H9 (cell line): ENCODE measurements around the gene PDPN. TPM values are rescaled to one million over a fixed set of nuclear protein-coding genes. Genes with fewer than 3 reads are reported as not detected.

Source experiments
- DNase-seq: peaks from one replicate; pipeline ENCODE4 v3.0.0-alpha.2; 2017
- H2AFZ ChIP-seq: one replicate; pipeline ENCODE4 v1.6.1; 2013; ENCODE audit warnings: mild to moderate bottlenecking, low read length, control low read depth, moderate library complexity
- H2AK5ac ChIP-seq: 2 replicates; pipeline ENCODE4 v1.6.1; 2013; ENCODE audit warnings: low read length, control low read depth, mixed read lengths; ENCODE audit not compliant: insufficient read length
- H2BK120ac ChIP-seq: one replicate; pipeline ENCODE4 v1.6.1; 2013; ENCODE audit warnings: low read depth, mild to moderate bottlenecking, low read length, control low read depth, inconsistent platforms; ENCODE audit not compliant: poor library complexity, severe bottlenecking
- H2BK12ac ChIP-seq: 2 replicates; pipeline ENCODE4 v1.6.1; 2013; ENCODE audit warnings: low read length, control low read depth, mixed read lengths, low read depth; ENCODE audit not compliant: insufficient read length
- H2BK15ac ChIP-seq: 2 replicates; pipeline ENCODE4 v1.6.1; 2013; ENCODE audit warnings: low read depth, low read length, control low read depth
- H2BK20ac ChIP-seq: one replicate; pipeline ENCODE4 v1.6.1; 2013; ENCODE audit warnings: low read depth, mild to moderate bottlenecking, low read length, control low read depth, inconsistent platforms; ENCODE audit not compliant: poor library complexity, severe bottlenecking
- H2BK5ac ChIP-seq: 2 replicates; pipeline ENCODE4 v1.6.1; 2013; ENCODE audit warnings: low read length, control low read depth, mixed read lengths; ENCODE audit not compliant: insufficient read length
- H3K14ac ChIP-seq: 2 replicates; pipeline ENCODE4 v1.6.1; 2013; ENCODE audit warnings: low read length, control low read depth; ENCODE audit not compliant: insufficient read depth
- H3K18ac ChIP-seq: 2 replicates; pipeline ENCODE4 v1.6.1; 2013; ENCODE audit warnings: low read depth, mild to moderate bottlenecking, mixed read lengths, low read length, control low read depth; ENCODE audit not compliant: insufficient read length
- H3K23ac ChIP-seq: 2 replicates; pipeline ENCODE4 v1.6.1; 2013; ENCODE audit warnings: low read length, control low read depth, mixed read lengths, low read depth; ENCODE audit not compliant: insufficient read length
- H3K23me2 ChIP-seq: 2 replicates; pipeline ENCODE4 v1.6.1; 2013; ENCODE audit warnings: low read depth, mild to moderate bottlenecking, mixed read lengths, low read length, control low read depth; ENCODE audit not compliant: insufficient read length, poor library complexity, severe bottlenecking
- H3K27ac ChIP-seq: 2 replicates; pipeline ENCODE4 v1.5.1; 2013; ENCODE audit warnings: low read length, control low read depth, mixed read lengths, low read depth; ENCODE audit not compliant: insufficient read length
- H3K27me3 ChIP-seq: 2 replicates; pipeline ENCODE4 v1.6.1; 2013; ENCODE audit warnings: low read length, control low read depth, inconsistent platforms; ENCODE audit not compliant: insufficient read depth
- H3K4ac ChIP-seq: 2 replicates; pipeline ENCODE4 v1.6.1; 2013; ENCODE audit warnings: low read depth, mild to moderate bottlenecking, control low read depth, inconsistent platforms, low read length, moderate library complexity
- H3K4me1 ChIP-seq: 2 replicates; pipeline ENCODE4 v1.6.1; 2013; ENCODE audit warnings: low read length, control low read depth, inconsistent platforms; ENCODE audit not compliant: insufficient read depth
- H3K4me2 ChIP-seq: 2 replicates; pipeline ENCODE4 v1.6.1; 2013; ENCODE audit warnings: low read length, control low read depth, mixed read lengths; ENCODE audit not compliant: insufficient read length, insufficient read depth
- H3K56ac ChIP-seq: 2 replicates; pipeline ENCODE4 v1.6.1; 2013; ENCODE audit warnings: low read depth, mild to moderate bottlenecking, mixed read lengths, low read length, control low read depth; ENCODE audit not compliant: insufficient read length
- H3K79me1 ChIP-seq: 2 replicates; pipeline ENCODE4 v1.6.1; 2013; ENCODE audit warnings: low read depth, mild to moderate bottlenecking, moderate library complexity, low read length, control low read depth, inconsistent platforms; ENCODE audit not compliant: insufficient read depth, poor library complexity, severe bottlenecking
- H3K79me2 ChIP-seq: 2 replicates; pipeline ENCODE4 v1.6.1; 2013; ENCODE audit warnings: low read length, control low read depth, inconsistent platforms; ENCODE audit not compliant: insufficient read depth
- H3K9ac ChIP-seq: 2 replicates; pipeline ENCODE4 v1.6.1; 2013; ENCODE audit warnings: low read length, control low read depth, mixed read lengths; ENCODE audit not compliant: insufficient read length; ENCODE audit errors: extremely low read depth
- H3K9me3 ChIP-seq: one replicate; pipeline ENCODE4 v1.6.1; 2013; ENCODE audit warnings: low read depth, low read length, inconsistent platforms; ENCODE audit not compliant: control insufficient read depth
- H3T11ph ChIP-seq: one replicate; pipeline ENCODE4 v1.6.1; 2013; ENCODE audit warnings: mild to moderate bottlenecking, low read length, control low read depth, inconsistent platforms
- H4K20me1 ChIP-seq: one replicate; pipeline ENCODE4 v1.6.1; 2013; ENCODE audit not compliant: control insufficient read depth, insufficient read length, insufficient read depth
- H4K5ac ChIP-seq: 2 replicates; pipeline ENCODE4 v1.6.1; 2013; ENCODE audit warnings: low read depth, mild to moderate bottlenecking, mixed read lengths, low read length, control low read depth; ENCODE audit not compliant: insufficient read length
- H4K8ac ChIP-seq: replicated peaks from 2 replicates; pipeline ENCODE4 v1.6.1; 2013; ENCODE audit warnings: low read length, control low read depth, mixed read lengths, low read depth; ENCODE audit not compliant: insufficient read length
- H4K91ac ChIP-seq: 2 replicates; pipeline ENCODE4 v1.6.1; 2013; ENCODE audit warnings: low read depth, mild to moderate bottlenecking, moderate library complexity, mixed read lengths, low read length, control low read depth; ENCODE audit not compliant: insufficient read length
- H3K27ac Mint-ChIP-seq, 3 experiments: 2 replicates in 2 of 3; 3 replicates in 1 of 3; pipeline ENCODE4 v1.8.0; 2020 to 2021; ENCODE audit warnings: mixed read lengths in 3 of 3, mild to moderate bottlenecking in 1 of 3, moderate library complexity in 1 of 3
- H3K27me3 Mint-ChIP-seq: 2 replicates; pipeline ENCODE4 v1.8.0; 2021; ENCODE audit warnings: low read depth, mild to moderate bottlenecking, moderate library complexity, mixed read lengths
- H3K36me3 Mint-ChIP-seq, 3 experiments: 2 replicates in 2 of 3; 3 replicates in 1 of 3; pipeline ENCODE4 v1.8.0; 2020 to 2021; ENCODE audit warnings: low read depth in 3 of 3, mixed read lengths in 3 of 3; ENCODE audit not compliant: insufficient read depth in 1 of 3
- H3K4me1 Mint-ChIP-seq, 2 experiments: 2 replicates each; pipeline ENCODE4 v1.8.0; 2020; ENCODE audit warnings: mixed read lengths in 2 of 2
- H3K4me3 Mint-ChIP-seq, 2 experiments: 2 replicates in 1 of 2; 3 replicates in 1 of 2; pipeline ENCODE4 v1.8.0; 2020 to 2021; ENCODE audit warnings: mild to moderate bottlenecking in 2 of 2, mixed read lengths in 2 of 2, moderate library complexity in 1 of 2
- H3K9me3 Mint-ChIP-seq, 2 experiments: 2 replicates in 1 of 2; 3 replicates in 1 of 2; pipeline ENCODE4 v1.8.0; 2020; ENCODE audit warnings: mild to moderate bottlenecking in 2 of 2, mixed read lengths in 2 of 2, moderate library complexity in 1 of 2
- whole genome bisulfite sequencing: extraction: QIAGEN DNeasy Blood & Tissue Kit; methylation state at CpG from one replicate; pipeline ENCODE4 v1.1.7; 2013; ENCODE audit warnings: missing lambda C conversion rate, low lambda C conversion rate, mixed read lengths; ENCODE audit not compliant: insufficient read length; ENCODE audit errors: extremely low coverage; 5-methylcytosine and 5-hydroxymethylcytosine counted together
- total RNA-seq: library from RNA; stranded (reverse); gene quantifications from 2 replicates; pipeline ENCODE4 v1.2.1, GENCODE V29; 2021
- TF ChIP-seq, protein P1 (sequence below): fragments of 200-600 bp; sonication (generic); conservative IDR thresholded peaks from 3 replicates; pipeline ENCODE4 v1.8.0; 2021; ENCODE audit warnings: antibody characterized with exemption, mild to moderate bottlenecking

PDPN gene
- total RNA-seq, 1 experiment from 2014 or later: 205 TPM

GRCh38 chr1:13543451-13544220, 40.0 kb upstream of the PDPN start:
- H2BK20ac ChIP-seq: no peak overlapping the region
- no peak overlapping the region; the same call in 1 of the 2 replicates for H3K14ac ChIP-seq
- H2AFZ ChIP-seq: no peak overlapping the region
- no peaks in the 10 kb centered on the region for H3K79me2 ChIP-seq
- H3K79me1 ChIP-seq: no peaks in the 10 kb centered on the region
- Mint-ChIP-seq H3K27ac (peak overlapping the region in 2 of 3 experiments; percentile 18 to 92; a peak in 3 of 7 replicates), H3K27me3 (peaks cover 1% of the 10 kb centered on the region), H3K4me1 (peaks cover 0 to 9% of the 10 kb centered on the region in 2 experiments; a peak in 2 of 4 replicates), H3K4me3 (no peak overlapping the region), H3K36me3 (no peaks in the 10 kb centered on the region), H3K9me3 (no peaks in the 10 kb centered on the region)
- no peaks in the 10 kb centered on the region for H3K9me3 ChIP-seq
- DNase-seq: no peak
- H3K27ac ChIP-seq: no peak overlapping the region
- no peak overlapping the region for H3T11ph ChIP-seq
- no peak overlapping the region for H4K91ac ChIP-seq
- H3K4ac ChIP-seq: no peak overlapping the region
- no peak overlapping the region for H2BK15ac ChIP-seq
- no CpG with 5 or more reads among the region's 20 CpGs for WGBS
- H2BK5ac ChIP-seq: no peak overlapping the region
- no peak overlapping the region for H2BK120ac ChIP-seq
- no peak overlapping the region for H3K18ac ChIP-seq
- no peak overlapping the region for H3K9ac ChIP-seq
- H4K8ac ChIP-seq: no peak overlapping the region
- no peak overlapping the region for H3K4me2 ChIP-seq
- H4K20me1 ChIP-seq: no peaks in the 10 kb centered on the region
- H3K23ac ChIP-seq: no peak overlapping the region
- H3K27me3 ChIP-seq: no peaks in the 10 kb centered on the region
- H2AK5ac ChIP-seq: no peak overlapping the region
- H2BK12ac ChIP-seq: no peak overlapping the region
- H3K4me1 ChIP-seq: no peaks in the 10 kb centered on the region
- no peak overlapping the region for H3K56ac ChIP-seq
- H4K5ac ChIP-seq: no peak overlapping the region
- H3K23me2 ChIP-seq: no peaks in the 10 kb centered on the region
- TF ChIP-seq, protein P1, sequence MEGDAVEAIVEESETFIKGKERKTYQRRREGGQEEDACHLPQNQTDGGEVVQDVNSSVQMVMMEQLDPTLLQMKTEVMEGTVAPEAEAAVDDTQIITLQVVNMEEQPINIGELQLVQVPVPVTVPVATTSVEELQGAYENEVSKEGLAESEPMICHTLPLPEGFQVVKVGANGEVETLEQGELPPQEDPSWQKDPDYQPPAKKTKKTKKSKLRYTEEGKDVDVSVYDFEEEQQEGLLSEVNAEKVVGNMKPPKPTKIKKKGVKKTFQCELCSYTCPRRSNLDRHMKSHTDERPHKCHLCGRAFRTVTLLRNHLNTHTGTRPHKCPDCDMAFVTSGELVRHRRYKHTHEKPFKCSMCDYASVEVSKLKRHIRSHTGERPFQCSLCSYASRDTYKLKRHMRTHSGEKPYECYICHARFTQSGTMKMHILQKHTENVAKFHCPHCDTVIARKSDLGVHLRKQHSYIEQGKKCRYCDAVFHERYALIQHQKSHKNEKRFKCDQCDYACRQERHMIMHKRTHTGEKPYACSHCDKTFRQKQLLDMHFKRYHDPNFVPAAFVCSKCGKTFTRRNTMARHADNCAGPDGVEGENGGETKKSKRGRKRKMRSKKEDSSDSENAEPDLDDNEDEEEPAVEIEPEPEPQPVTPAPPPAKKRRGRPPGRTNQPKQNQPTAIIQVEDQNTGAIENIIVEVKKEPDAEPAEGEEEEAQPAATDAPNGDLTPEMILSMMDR: peak; percentile 27; the same call in 1 of the 3 replicates
